ENCODE data around the gene ZNF575.
A peak's percentile ranks its signal among the peaks of the same experiment; 100 is the strongest.
"Not testable (repeated sequence)": the region's sequence is repeated elsewhere in the genome, so short reads cannot be mapped to it uniquely, and the experiment has no call there.

The ZNF575 gene

GRCh38 chr19:43540381-43540780 lies 7.4 kb downstream of the ZNF575 start:
- DNase-seq (ENCODE audit: low read depth in 2 of 2, low spot score in 1 of 2): no peak

- DNase-seq (ENCODE audit: low read depth in 2 of 2, low spot score in 1 of 2): no peak
Measured at GRCh38 chr19:43541920-43542650, 9.1 kb downstream of the ZNF575 start.

GRCh38 chr19:43544077-43544476 lies 11.1 kb downstream of the ZNF575 start:
- DNase-seq (ENCODE audit: low read depth in 2 of 2, low spot score in 1 of 2): no peak

GRCh38 chr19:43545276-43545675 lies 12.3 kb downstream of the ZNF575 start:
- DNase-seq (ENCODE audit: low read depth in 2 of 2, low spot score in 1 of 2): no peak

GRCh38 chr19:43545981-43546380 lies 13.0 kb downstream of the ZNF575 start:
- DNase-seq (ENCODE audit: low read depth in 2 of 2, low spot score in 1 of 2): no peak

GRCh38 chr19:43546581-43546980 lies 13.6 kb downstream of the ZNF575 start:
- DNase-seq (ENCODE audit: low read depth in 2 of 2, low spot score in 1 of 2): no peak

- not testable (repeated sequence) for DNase-seq (ENCODE audit: low read depth in 2 of 2, low spot score in 1 of 2)
Measured at GRCh38 chr19:43547926-43548325, 14.9 kb downstream of the ZNF575 start.

- DNase-seq (ENCODE audit: low read depth in 2 of 2, low spot score in 1 of 2): no peak
Measured at GRCh38 chr19:43548706-43549105, 15.7 kb downstream of the ZNF575 start.

GRCh38 chr19:43551399-43552197 lies 18.6 kb downstream of the ZNF575 start:
- no peak for DNase-seq (ENCODE audit: low read depth in 2 of 2, low spot score in 1 of 2)

GRCh38 chr19:43552198-43552450 lies 19.1 kb downstream of the ZNF575 start:
- DNase-seq (ENCODE audit: low read depth in 2 of 2, low spot score in 1 of 2): no peak

GRCh38 chr19:43552616-43553015 lies 19.6 kb downstream of the ZNF575 start:
- DNase-seq (ENCODE audit: low read depth in 2 of 2, low spot score in 1 of 2): no peak

- no peak for DNase-seq (ENCODE audit: low read depth in 2 of 2, low spot score in 1 of 2)
Measured at GRCh38 chr19:43553656-43554055, 20.7 kb downstream of the ZNF575 start.

GRCh38 chr19:43554317-43554895 lies 21.4 kb downstream of the ZNF575 start:
- DNase-seq (ENCODE audit: low read depth in 2 of 2, low spot score in 1 of 2): no peak

GRCh38 chr19:43555185-43555770 lies 22.3 kb downstream of the ZNF575 start:
- peak; percentile 66 to 68 for DNase-seq (ENCODE audit: low read depth in 2 of 2, low spot score in 1 of 2)

GRCh38 chr19:43560687-43561086 lies 27.7 kb downstream of the ZNF575 start:
- DNase-seq (ENCODE audit: low read depth in 2 of 2, low spot score in 1 of 2): no peak

- no peak for DNase-seq (ENCODE audit: low read depth in 2 of 2, low spot score in 1 of 2)
Measured at GRCh38 chr19:43561139-43561970, 28.4 kb downstream of the ZNF575 start.

GRCh38 chr19:43562226-43562697 lies 29.3 kb downstream of the ZNF575 start:
- DNase-seq (ENCODE audit: low read depth in 2 of 2, low spot score in 1 of 2): no peak

- peak; percentile 42 to 65 for DNase-seq (ENCODE audit: low read depth in 2 of 2, low spot score in 1 of 2)
Measured at GRCh38 chr19:43562698-43563241, 29.8 kb downstream of the ZNF575 start.

- no peak for DNase-seq (ENCODE audit: low read depth in 2 of 2, low spot score in 1 of 2)
Measured at GRCh38 chr19:43563816-43564457, 30.9 kb downstream of the ZNF575 start.

GRCh38 chr19:43564800-43565199 lies 31.8 kb downstream of the ZNF575 start:
- no peak for DNase-seq (ENCODE audit: low read depth in 2 of 2, low spot score in 1 of 2)
